Cardiac fibroblast (primary cell): ENCODE results near the gene EPHA6.

Source experiments
- DNase-seq, 2 donors: peaks; one replicate each; pipeline versions ENCODE4 v3.0.0 to v3.0.0-alpha.2; 2010; ENCODE audit warnings: low read depth in 2 of 2
- H3K4me3 ChIP-seq, 2 donors: replicated peaks in 1 of 2; 1 replicate in 1 of 2; 2 replicates in 1 of 2; pipeline ENCODE4 v1.5.1; 2011; ENCODE audit warnings: low read depth in 2 of 2, low read length in 2 of 2, mild to moderate bottlenecking in 2 of 2, moderate library complexity in 1 of 2
- CTCF ChIP-seq: IDR thresholded peaks from one replicate; pipeline ENCODE4 v1.5.1; 2011; ENCODE audit warnings: low read depth, mild to moderate bottlenecking, low read length, inconsistent platforms

Gene EPHA6

DNA sequence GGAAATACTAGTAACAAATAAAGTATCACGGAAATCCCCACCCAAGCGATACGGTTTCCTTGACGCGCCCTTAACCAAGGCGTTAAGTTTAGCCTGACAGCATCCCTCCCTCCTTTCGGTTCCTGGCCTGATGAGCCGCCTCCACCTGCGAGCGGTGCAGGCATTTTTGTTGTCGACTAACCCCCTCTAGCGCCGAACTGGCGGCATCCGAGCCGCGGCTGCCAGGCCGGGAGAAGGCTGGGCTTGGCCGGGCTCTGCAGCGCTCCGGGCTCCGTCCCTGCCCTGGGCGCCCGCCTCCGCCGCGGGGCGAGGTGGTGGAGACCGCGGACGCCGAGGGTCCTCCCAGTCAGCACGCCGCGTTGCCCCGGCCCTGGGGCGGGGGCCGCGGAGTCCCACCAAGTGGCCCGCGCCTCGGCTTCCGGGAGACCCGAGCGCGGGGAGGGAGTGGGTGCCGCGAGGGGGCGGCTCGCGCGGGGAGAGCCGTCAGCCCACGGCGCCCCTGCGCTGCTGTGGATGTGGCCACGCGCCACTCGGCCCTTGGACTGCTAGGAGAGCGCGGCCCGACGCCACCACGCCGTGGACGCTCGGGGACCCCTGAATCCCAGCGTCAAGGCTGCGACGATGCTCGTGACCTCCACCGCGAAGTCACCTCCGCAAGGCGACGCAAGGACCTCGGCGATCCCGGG, 1.1 kb upstream of the EPHA6 start:
- peak overlapping the region; percentile 47 to 53 for H3K4me3 ChIP-seq
- DNase-seq = peak; percentile 64 to 68
- peak; percentile 62 for TF ChIP-seq CTCF

GRCh38 chr3:96814651-96815567, 515 bp downstream of the EPHA6 start:
- no peak overlapping the region for H3K4me3 ChIP-seq
- DNase-seq = no peak
- TF ChIP-seq CTCF = no peak

DNA sequence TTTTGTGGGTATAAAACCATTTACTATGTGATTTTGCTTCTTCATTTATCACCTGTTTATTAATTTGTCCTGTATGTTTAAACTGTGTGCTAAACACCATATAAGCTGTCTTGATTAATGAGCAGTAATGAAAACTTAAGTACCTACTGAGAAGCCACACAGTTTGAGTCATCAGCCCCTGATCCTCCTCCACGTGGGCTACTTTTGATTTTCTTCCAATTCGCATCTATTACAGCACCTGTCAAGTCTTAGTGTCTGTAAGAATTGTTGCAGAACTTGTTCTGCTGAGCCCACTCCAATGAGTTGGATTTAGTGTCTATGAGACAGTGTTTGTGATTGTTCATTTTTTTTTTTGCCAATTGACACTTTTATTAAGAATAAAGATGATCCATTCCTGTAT, 16.8 kb downstream of the EPHA6 start:
- no peak for TF ChIP-seq CTCF

DNA sequence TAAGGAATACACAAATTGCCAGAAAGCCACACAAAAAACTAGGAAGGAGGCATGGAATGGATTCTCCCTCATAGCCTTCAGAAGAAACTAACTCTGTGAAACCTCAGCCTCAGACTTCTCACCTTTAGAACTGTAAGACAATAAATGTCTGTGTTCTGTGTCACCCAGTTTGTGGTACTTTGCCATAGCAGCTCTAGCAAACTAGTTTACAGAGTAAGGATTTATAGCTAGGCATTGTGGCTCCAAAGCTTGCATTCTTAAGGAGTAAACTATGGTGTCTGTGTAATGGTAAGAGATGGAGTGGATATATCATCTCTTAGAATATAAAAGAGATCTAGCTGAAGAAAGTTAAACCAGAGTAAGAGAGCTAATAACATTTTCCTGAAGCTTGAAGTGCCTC, 18.9 kb downstream of the EPHA6 start:
- TF ChIP-seq CTCF = no peak
- no peak for DNase-seq
- H3K4me3 ChIP-seq = no peak overlapping the region

More for the DNA sequence above, 16.8 kb downstream of the EPHA6 start:
- DNase-seq = no peak
- no peak overlapping the region for H3K4me3 ChIP-seq

DNA sequence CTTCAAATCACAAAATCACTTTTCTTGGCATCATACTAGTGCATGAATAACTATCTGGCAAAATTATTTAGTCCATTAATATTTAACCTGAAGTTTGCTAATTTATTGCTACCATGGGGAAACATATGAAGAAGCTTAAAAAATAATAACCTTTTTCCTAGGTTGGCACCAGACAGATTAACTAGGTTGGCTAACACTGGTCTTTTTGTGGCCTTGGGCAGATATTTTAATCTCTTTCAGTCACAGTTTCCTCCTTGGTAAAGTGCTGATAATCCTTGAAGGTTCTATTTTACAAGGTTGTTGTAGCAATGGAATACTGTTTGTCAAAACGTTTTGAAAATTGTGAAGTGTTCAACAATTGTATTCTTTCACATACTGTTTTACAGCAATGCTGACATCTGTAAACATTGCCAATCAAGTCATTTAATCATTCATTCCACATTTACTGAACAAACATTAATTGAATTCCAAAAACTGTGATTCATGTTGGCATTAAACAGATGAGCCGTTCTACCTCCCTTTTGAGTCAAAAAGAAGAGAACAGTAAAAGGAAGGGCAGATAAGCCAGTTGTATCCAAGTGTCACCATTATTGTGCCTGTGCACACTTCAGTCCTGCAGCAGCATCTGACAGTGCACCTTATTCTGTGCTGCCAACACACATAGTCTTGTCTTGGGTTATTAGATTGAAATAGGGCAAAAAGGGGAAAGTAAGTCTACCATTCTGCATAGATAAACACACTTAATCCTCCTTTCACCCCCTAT, 21.9 kb downstream of the EPHA6 start:
- no peak for TF ChIP-seq CTCF
- H3K4me3 ChIP-seq = no peak overlapping the region
- no peak for DNase-seq

GRCh38 chr3:96843505-96844203, 29.3 kb downstream of the EPHA6 start:
- H3K4me3 ChIP-seq = no peak overlapping the region
- TF ChIP-seq CTCF = no peak
- peak in 1 of 2 donors; percentile 1 for DNase-seq
